NCI-H526 (cell line): Measurements from ENCODE around the gene CALM3.

Source experiments
- DNase-seq, 2 experiments: peaks; one replicate each; lab custom pipeline; 2025; lab: John Stamatoyannopoulos, UW

CALM3 gene

GRCh38 chr19:46600384-46601317, 479 bp upstream of the CALM3 start:
- peak; percentile 94 to 98 for DNase-seq

- DNase-seq: no peak
These were observed 1.5 kb downstream of the CALM3 start for GRCh38 chr19:46602392-46603194.

DNA sequence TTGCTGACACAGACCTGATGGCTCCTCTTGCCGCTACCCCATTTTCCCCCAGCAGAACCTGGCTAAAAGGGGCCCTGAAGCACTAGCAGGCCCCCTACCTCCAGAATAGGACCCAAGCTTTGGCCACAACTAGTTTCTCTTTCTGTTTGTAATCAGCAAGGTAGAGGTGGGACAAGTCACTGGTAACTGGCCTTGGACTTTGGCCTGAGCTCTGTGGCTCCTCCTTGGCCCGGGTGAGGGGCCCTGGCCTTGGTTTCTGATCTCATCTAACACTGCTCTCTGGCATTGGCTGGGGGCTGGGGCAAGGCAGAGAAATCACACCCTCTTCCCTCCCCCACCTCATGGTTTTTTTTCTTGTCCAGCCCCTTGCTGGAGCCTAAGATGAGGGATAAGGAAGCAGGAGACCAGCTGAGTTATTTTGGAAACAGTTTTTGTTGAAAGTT, 2.1 kb downstream of the CALM3 start:
- peak in 1 of 2 experiments; percentile 23 for DNase-seq

DNA sequence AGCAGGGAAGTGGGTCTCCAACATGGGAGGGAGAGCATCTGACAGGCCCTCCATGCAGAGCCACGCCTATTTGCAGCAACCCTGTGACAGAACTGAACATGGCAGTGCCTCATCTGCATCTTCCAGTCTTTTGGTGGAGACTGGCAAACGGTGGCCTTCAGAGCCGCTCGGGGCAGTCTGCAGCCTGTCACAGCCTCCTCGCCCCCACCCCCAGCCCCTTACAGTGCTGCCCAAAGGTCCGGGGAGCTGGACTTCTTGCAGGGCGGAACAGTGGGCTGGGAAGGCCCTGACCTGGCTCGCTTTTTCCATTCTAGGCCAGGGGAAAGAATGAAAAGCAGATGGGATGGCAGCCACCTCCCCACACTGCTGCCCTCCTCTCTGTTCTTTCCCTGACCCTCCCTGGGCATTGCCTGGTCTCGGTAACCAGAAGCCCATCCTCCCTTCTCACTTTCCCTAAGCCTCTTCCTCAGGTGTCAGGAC, 2.7 kb downstream of the CALM3 start:
- no peak for DNase-seq

DNA sequence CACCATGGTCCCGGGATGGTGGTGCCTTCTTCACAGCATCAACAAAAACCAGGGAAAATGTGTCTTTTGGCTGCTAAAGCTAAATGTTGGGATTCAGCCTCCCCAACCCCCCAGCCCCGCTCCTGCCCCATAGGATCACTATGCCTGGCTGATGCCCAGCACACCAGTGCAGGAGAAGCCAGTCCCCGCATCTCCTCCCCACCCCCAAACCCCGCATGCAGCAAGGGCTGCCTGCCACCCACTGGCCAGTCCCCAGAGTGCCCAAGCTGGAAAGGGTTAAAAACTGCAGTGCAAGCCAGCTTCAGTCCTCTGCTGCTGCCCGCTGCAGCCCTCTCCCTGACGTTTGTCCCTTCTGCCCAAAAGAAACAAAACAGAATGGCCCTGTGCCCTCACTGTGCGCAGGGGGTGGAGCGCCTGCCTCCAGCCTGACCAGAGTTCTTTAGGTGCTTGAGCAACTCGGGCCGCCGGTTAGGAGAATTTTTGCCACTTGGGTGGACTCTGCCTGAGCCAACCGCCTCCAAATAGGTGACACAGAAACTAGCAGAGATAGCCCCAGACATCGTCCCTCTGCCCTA, 3.7 kb downstream of the CALM3 start:
- no peak for DNase-seq

DNA sequence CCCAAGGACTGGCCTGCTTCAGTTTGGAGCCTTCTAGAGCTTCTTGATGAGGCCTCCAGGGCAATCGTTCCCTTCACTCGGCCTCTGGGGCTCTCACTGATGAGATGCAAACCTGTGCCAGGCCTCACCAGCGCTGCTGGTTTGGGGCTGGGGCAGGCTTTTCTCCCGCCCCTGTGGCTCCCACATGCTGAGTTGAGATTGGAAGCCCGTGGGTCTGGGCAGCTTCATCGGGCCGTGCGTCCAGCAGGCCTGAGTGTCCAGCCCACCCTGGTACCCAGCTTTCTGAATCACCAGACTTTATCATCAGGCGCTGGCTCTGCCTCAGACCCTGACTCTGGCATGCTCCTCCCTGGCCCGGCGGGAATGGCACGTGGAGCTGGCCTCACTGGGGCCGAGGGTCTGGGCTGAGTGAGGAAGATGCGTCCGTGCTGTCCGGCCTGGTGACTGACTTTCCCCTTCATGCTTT, 4.3 kb downstream of the CALM3 start:
- DNase-seq: no peak

DNA sequence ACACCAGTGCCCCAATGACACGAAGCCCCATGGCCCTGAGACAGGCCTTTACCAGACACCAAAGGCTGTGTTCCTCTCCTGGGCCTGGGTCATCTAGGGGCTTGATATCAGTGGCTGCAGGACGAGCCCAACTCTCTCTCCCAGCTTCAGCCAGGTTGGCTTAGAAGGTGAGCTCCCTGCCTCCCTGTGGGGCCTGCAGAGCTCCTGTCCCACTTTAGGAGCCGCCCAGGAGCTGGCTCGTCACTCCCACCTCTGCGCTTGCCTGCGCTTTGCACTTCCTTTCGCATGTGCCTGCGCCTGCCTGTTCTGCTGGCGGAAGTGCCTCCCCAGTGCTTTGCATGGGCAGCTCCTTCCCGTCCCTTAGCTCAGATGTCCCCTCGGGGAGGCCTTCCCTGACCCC, 4.9 kb downstream of the CALM3 start:
- no peak for DNase-seq

- no peak for DNase-seq
These were observed 5.7 kb downstream of the CALM3 start for GRCh38 chr19:46606681-46607447.

- no peak for DNase-seq
These were observed 6.3 kb downstream of the CALM3 start for GRCh38 chr19:46607448-46607841.

- DNase-seq: no peak
These were observed 7.0 kb downstream of the CALM3 start for GRCh38 chr19:46608178-46608577.

GRCh38 chr19:46608581-46609345, 7.6 kb downstream of the CALM3 start:
- DNase-seq: no peak

GRCh38 chr19:46609511-46610412, 8.6 kb downstream of the CALM3 start:
- DNase-seq: no peak

- DNase-seq: no peak
These were observed 9.3 kb downstream of the CALM3 start for GRCh38 chr19:46610413-46610775.

GRCh38 chr19:46610851-46611770, 10.0 kb downstream of the CALM3 start:
- no peak for DNase-seq

- no peak for DNase-seq
These were observed 10.6 kb downstream of the CALM3 start for GRCh38 chr19:46611776-46612175.

DNA sequence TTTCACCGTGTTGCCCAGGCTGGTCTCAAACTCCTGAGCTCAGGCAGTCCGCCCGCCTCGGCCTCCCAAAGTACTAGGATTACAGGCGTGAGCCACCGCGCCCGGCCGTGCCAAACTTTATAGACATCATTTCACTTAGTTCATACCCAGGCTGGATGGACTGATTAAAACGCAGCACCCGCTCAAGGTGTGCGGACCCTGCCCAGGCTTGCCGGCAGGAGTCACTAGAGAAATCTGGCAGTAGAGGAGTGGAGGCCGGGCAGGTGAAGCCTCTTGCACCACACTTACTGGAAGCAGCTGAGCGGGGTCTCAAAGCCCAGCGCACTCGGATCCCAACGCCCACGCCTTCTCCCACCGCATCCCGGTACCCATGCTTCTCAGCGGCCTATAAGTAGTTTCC, 12.4 kb downstream of the CALM3 start:
- peak in 1 of 2 experiments; percentile 34 for DNase-seq

- peak; percentile 59 to 83 for DNase-seq
These were observed 13.1 kb downstream of the CALM3 start for GRCh38 chr19:46614114-46614722.

DNA sequence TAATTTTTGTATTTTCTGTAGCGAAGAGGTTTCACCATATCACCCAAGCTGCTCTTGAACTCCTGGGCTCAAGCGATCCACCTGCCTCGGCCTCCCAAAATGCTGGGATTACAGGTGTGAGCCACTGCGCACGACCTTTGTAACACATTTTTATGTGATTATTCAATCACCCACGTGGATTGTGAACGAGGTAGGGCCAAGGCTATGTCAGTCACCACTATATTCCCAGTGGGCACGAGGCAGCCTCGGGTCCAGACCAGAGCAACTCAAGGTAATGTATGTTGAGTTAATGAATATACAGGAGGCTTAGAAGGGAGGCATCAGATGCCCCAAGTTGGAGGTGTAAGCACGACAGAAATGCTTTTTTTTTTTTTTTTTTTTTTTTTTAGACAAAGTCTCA, 14.8 kb downstream of the CALM3 start:
- DNase-seq: no peak
